Activated B cell treated with CpG ODN at 0.5 μM for 24 hours (primary cell): ENCODE data around the gene TRPM6. TPM values are rescaled to one million over a fixed set of nuclear protein-coding genes. Genes with fewer than 3 reads are reported as not detected.

Experiments used
- ATAC-seq: fragments of 200-7000 bp; cut with Tn5 transposase; one replicate; pipeline ENCODE4 v1.10.0; 2021; ENCODE audit warnings: low read depth, mild to moderate bottlenecking, moderate library complexity
- CTCF ChIA-PET: fragments of 350-600 bp; sonication (Branson Sonifier 250); formaldehyde crosslinking; loops from one replicate; lab custom pipeline; 2021; ENCODE audit warnings: antibody characterized with exemption; lab: Charles Lee
- POLR2A ChIA-PET: fragments of 350-600 bp; sonication (Branson Sonifier 250); formaldehyde crosslinking; loops from one replicate; lab custom pipeline; 2021; ENCODE audit warnings: antibody characterized with exemption; lab: Charles Lee
- DNase-seq: peaks from one replicate; pipeline ENCODE4 v3.0.0; 2022
- H3K27ac Mint-ChIP-seq: one replicate; pipeline ENCODE4 v1.8.0; 2020; ENCODE audit warnings: mixed read lengths
- H3K27me3 Mint-ChIP-seq: one replicate; pipeline ENCODE4 v1.8.0; 2021; ENCODE audit warnings: mixed read lengths
- H3K36me3 Mint-ChIP-seq: one replicate; pipeline ENCODE4 v1.8.0; 2021; ENCODE audit warnings: low read depth, mixed read lengths
- H3K4me1 Mint-ChIP-seq: one replicate; pipeline ENCODE4 v1.8.0; 2021; ENCODE audit warnings: mixed read lengths
- H3K4me3 Mint-ChIP-seq: one replicate; pipeline ENCODE4 v1.8.0; 2020; ENCODE audit warnings: mild to moderate bottlenecking, mixed read lengths
- H3K9me3 Mint-ChIP-seq: one replicate; pipeline ENCODE4 v1.8.0; 2020; ENCODE audit warnings: mixed read lengths
- CTCF ChIP-seq: fragments of 200-600 bp; IDR thresholded peaks from one replicate; pipeline ENCODE4 v1.8.0; 2022; ENCODE audit warnings: antibody characterized with exemption, mild to moderate bottlenecking
- intact Hi-C: fragments of 100-400 bp; cut with micrococcal nuclease; formaldehyde crosslinking; loops from one replicate; pipeline ENCODE4 v1.15.1; 2024
- total RNA-seq: library from RNA; stranded (reverse); gene quantifications from 2 replicates; pipeline ENCODE4 v1.2.3, GENCODE V29; 2022

Gene TRPM6
- total RNA-seq, 1 donor from 2014 or later, result not detected

DNA sequence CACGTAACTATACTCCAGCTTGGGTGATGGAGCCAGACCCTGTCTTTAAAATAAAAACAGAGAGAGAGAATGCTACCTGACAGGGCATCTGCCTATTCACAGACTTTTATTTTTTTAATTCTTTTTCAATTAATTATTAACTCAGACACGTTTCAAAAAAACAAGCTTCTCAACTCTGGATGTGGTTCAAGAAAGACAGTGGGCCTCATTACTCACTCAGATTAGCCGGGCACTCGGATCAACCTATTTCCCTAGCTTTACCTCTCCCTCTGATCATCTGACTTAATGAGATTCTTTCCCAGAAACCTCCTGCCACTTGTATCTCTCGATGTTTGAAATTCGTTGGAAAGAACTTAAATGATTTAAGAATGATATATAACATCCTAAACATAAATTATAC is 134.1 kb downstream of the TRPM6 start:
- ChIA-PET POLR2A (no interaction called here), CTCF (no interaction called here)
- Mint-ChIP-seq H3K36me3 (no peaks in the 10 kb centered on the region), H3K4me3 (no peak overlapping the region), H3K27me3 (peaks cover 10% of the 10 kb centered on the region), H3K4me1 (no peaks in the 10 kb centered on the region), H3K9me3 (no peaks in the 10 kb centered on the region), H3K27ac (no peak overlapping the region)
- no peak for TF ChIP-seq CTCF
- intact Hi-C loops, result no loop called here
- ATAC-seq (no peak), DNase-seq (no peak)

- no peaks in the 10 kb centered on the region for H3K36me3 Mint-ChIP-seq
- intact Hi-C loops, result no loop called here
- no peak for ATAC-seq
- no peaks in the 10 kb centered on the region for H3K9me3 Mint-ChIP-seq
- DNase-seq, result no peak
- no peak overlapping the region for H3K27ac Mint-ChIP-seq
- POLR2A ChIA-PET, result no interaction called here
- CTCF ChIA-PET, result no interaction called here
- no peak overlapping the region for H3K4me3 Mint-ChIP-seq
- no peaks in the 10 kb centered on the region for H3K4me1 Mint-ChIP-seq
- TF ChIP-seq CTCF, result no peak
- peaks cover 19% of the 10 kb centered on the region for H3K27me3 Mint-ChIP-seq
Observed at GRCh38 chr9:74748966-74749365, 138.8 kb downstream of the TRPM6 start.

DNA sequence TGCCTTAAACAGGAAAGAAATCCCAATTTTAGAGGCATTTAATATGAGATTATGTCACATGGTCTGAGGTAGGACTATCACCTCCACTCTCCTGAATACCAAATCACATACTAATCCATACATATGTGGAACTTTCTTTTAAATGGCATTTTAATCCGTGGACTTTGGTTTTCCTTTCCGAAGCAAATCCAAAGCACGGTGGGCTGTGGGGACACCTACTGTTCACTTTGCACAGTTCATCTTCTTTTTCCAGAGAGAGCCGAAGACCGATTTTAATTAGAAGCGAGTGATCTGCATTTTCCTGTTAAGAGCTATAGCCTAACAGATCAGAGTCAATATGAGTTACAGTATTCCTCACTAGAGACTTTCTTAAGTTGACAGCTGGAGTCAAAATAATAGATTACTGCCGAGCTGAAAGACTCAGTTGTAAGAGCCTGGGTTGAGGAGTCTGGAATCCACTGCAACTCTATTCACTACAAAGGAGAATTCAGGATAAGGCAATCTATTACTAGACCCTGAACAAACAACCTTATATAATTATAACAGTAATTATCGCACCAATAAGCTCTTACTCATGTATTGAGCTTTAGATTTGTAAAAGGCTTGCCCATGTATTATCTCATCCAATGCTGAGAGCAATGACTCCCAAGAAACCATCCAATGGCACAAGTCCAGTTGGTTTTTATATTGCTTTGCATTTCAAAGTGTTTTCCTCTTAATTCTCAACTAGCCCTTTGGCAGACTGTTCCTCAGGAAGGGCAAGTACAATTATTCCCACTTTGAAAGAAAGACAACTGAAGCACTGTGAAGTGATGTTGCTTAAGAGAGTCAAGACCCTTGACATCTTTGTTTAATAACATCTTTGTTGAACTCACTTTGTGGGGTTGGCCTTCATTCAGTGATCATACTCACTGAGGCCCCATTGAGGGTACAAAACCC is 144.7 kb downstream of the TRPM6 start:
- peaks cover 27% of the 10 kb centered on the region for H3K27me3 Mint-ChIP-seq
- intact Hi-C loops, result loop anchor here (1.0 kb wide), 1 partner anchor 165 kb away; no protein-coding TSS in a partner anchor

DNA sequence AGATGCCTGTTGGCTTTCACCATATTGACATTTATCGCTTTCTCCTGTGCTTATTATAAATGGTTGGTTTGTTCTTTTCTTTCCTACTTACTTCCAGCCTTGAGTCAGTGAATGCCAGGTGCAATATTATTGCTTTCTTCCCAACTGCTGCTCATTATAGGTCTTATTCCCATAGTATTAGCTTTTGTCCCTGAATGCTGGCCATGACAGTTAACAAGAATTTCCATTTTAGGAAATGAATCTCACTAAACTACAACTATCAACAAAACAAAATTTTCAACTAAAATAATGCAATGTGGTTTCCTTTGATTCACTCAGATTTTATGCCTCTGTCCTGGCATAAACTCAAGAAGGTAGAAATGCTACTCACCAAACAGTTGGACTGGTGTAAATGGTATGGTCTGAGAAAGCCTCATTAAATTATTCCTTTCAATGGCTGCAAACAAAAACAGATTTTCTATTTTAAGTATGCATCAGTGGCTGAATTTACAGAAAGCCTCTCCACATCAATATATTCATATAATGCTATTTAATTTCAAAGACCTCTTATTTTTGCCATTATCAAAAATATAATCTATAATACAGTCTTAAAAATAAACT is 145.4 kb downstream of the TRPM6 start:
- H3K9me3 Mint-ChIP-seq, result no peaks in the 10 kb centered on the region
- ATAC-seq (no peak), DNase-seq (no peak)
- POLR2A ChIA-PET, result no interaction called here
- H3K27ac Mint-ChIP-seq, result no peak overlapping the region
- intact Hi-C loops, result loop anchor here (1.0 kb wide), 1 partner anchor 164 kb away; no protein-coding TSS in a partner anchor
- peaks cover 2% of the 10 kb centered on the region for H3K4me1 Mint-ChIP-seq
- H3K36me3 Mint-ChIP-seq, result no peaks in the 10 kb centered on the region
- CTCF ChIA-PET, result interaction anchor here (0.7 to 1.2 kb wide), 4 partner anchors 9 to 1542 kb away, joined by 3 read pairs; no protein-coding TSS in a partner anchor
- peaks cover 27% of the 10 kb centered on the region for H3K27me3 Mint-ChIP-seq
- TF ChIP-seq CTCF, result no peak
- H3K4me3 Mint-ChIP-seq, result no peak overlapping the region

More for the DNA sequence above, 144.7 kb downstream of the TRPM6 start:
- Mint-ChIP-seq H3K27ac (no peak overlapping the region), H3K4me1 (peaks cover 2% of the 10 kb centered on the region), H3K9me3 (no peaks in the 10 kb centered on the region), H3K4me3 (no peak overlapping the region), H3K36me3 (no peaks in the 10 kb centered on the region)
- no peak for ATAC-seq
- DNase-seq, result no peak
- no peak for TF ChIP-seq CTCF
- POLR2A ChIA-PET, result no interaction called here
- CTCF ChIA-PET, result interaction anchor here (0.7 to 1.0 kb wide), 4 partner anchors 8 to 1543 kb away, joined by 3 to 4 read pairs (median 3); no protein-coding TSS in a partner anchor

DNA sequence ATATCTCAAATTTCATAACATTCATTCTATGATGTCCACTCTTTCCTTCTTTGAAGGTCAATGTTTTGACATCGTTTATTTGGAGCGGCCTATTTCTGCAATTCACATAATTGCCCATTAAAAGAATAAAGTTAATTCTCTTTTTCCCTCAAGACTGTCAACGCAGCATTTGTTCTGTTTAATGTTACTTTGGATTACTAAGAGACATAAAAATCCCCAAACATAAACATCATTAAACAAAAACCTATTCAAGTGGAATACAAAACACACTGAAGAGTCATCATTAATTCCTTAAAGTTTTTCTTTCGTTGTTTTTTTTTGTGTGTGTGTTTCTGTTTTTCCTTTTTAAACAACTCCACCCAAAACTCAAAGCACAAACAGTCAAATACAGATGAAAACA is 151.1 kb downstream of the TRPM6 start:
- intact Hi-C loops, result no loop called here
- no peaks in the 10 kb centered on the region for H3K36me3 Mint-ChIP-seq
- ChIA-PET CTCF (no interaction called here), POLR2A (no interaction called here)
- H3K9me3 Mint-ChIP-seq, result no peaks in the 10 kb centered on the region
- DNase-seq (no peak), ATAC-seq (no peak)
- H3K27ac Mint-ChIP-seq, result no peak overlapping the region
- H3K27me3 Mint-ChIP-seq, result peaks cover 12% of the 10 kb centered on the region
- TF ChIP-seq CTCF, result no peak
- H3K4me1 Mint-ChIP-seq, result no peaks in the 10 kb centered on the region
- H3K4me3 Mint-ChIP-seq, result no peak overlapping the region
